ENCODE measurements around the gene SLC19A1. TPM values are rescaled to one million over a fixed set of nuclear protein-coding genes. Genes with fewer than 3 reads are reported as not detected.

The SLC19A1 gene
- total and polyA plus RNA-seq, 4 donors: 9.0 to 37.2 (median 21.1) TPM

DNA sequence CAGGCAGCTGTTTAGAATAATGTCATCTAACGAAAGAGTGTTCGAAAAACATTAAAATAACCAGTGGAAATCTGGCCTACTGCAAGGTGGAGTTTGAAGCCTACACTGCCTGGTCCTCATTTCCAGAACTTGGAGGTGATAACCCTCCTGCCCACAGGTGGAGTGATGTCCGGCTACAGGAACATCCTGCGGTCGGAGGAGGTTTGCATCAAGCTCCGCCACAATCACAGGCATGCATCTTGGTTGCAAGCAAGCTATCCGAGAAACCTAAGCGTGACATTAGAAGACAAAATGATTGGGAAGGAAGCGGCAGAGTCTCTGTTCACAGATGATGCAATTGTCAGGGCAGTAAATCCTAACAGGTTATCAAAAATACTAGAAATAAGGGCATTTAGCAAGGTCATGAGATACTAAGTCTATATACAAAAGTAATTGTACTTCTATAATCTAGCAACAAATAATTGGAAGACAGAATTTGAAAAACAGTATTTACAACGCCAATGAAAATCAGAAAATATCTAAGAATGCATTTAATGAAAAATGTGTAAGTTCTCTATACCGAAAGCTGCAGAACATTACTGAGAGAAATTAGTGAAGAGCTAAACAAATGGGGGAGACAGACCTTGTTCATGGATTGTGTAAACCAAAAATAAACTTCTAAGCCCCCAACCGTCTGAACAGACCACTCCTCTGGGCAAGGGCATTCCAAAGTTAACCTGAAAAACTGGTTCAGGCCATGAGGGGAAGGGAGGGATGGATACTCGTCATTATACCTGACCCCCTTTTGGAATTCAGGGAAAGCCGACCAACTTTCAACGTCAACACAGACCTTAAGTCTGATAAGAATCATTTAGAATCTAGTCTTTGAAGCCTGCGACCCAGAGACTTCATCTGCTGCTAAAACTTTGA lies 4.7 kb upstream of the SLC19A1 start:
- no peak overlapping the region for H3K27ac ChIP-seq (ENCODE audit: low read depth, low read length)
- no peak for DNase-seq (ENCODE audit: low read depth in 4 of 6, low spot score in 6 of 6)
- WGBS (ENCODE audit: insufficient coverage): 90% methylated on average over 10 of the region's 16 CpGs
- no peaks in the 10 kb centered on the region for H3K27me3 ChIP-seq (ENCODE audit: control insufficient read depth, insufficient read depth, low read length)
- no peak overlapping the region for H3K4me3 ChIP-seq (ENCODE audit: low read depth, low read length)
- peaks cover 3% of the 10 kb centered on the region for H3K36me3 ChIP-seq (ENCODE audit: control insufficient read depth, insufficient read depth, low read length)
- H3K9me3 ChIP-seq (ENCODE audit: control insufficient read depth, insufficient read depth, low read length): no peaks in the 10 kb centered on the region
- peaks cover 16% of the 10 kb centered on the region for H3K4me1 ChIP-seq (ENCODE audit: control insufficient read depth, insufficient read depth, low read length)

DNA sequence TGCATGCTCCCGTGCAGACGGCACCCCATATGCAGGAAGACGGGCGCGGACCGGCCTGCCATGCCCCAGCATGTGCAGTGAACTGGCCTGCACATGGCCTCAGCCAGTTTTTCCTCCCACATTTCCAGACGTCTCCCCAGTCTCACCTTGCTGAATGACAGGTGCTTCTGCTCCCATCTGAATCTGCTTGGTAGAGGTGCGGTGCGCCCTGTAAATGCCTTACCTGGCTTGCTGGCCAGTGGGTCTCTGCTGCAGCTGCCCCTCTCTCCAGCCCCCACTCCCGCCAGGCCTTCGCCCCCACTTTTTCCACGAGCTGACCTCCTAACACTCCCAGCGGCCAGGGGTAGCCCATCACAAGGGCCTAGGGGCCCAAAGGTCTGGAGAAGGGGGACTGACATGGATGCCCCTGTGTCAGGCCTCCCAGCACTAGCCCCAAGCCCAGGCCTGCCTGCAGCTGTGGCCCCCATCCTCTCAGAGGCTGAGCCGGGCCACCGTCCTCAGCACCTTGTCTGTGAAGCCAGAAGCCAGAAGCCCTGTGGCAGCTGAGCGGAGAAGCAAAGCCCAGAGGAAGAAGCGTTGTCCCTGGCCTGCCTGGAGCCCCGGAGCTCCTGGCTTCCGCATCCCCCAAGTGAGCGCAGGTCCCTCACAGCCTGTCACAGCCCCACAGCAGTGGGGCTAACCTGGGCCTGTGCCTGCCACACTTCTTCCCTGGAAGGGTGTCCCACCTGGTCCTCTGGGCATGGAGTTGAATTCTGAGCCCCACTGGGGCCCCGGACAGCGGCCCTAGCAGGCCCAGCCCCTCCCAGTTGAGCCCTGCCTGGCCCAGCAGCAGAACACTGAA lies 3.7 kb upstream of the SLC19A1 start:
- H3K4me1 ChIP-seq (ENCODE audit: control insufficient read depth, insufficient read depth, low read length): peaks cover 24% of the 10 kb centered on the region
- H3K27me3 ChIP-seq (ENCODE audit: control insufficient read depth, insufficient read depth, low read length): no peaks in the 10 kb centered on the region
- peaks cover 9% of the 10 kb centered on the region for H3K36me3 ChIP-seq (ENCODE audit: control insufficient read depth, insufficient read depth, low read length)
- 91% methylated on average over 22 of the region's 22 CpGs for WGBS (ENCODE audit: insufficient coverage)
- no peak overlapping the region for H3K4me3 ChIP-seq (ENCODE audit: low read depth, low read length)
- no peak overlapping the region for H3K27ac ChIP-seq (ENCODE audit: low read depth, low read length)
- no peaks in the 10 kb centered on the region for H3K9me3 ChIP-seq (ENCODE audit: control insufficient read depth, insufficient read depth, low read length)
- no peak for DNase-seq (ENCODE audit: low read depth in 4 of 6, low spot score in 6 of 6)

DNA sequence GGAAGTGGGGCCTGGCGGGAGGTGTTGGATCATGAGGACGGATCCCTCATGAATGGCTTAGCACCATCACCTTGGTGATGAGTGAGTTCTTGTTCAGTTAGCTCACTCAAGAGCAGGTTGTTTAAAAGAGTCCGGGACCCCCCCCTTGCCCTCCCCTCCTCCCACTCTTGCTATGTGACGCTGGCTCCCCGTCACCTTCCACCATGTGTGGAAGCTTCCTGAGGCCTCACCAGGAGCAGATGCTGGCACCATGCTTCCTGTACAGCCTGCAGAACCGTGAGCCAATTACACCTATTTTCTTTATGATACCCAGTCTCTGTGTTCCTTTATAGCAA lies 3.0 kb upstream of the SLC19A1 start:
- Histone ChIP-seq H3K36me3 (ENCODE audit: control insufficient read depth, insufficient read depth, low read length) (peaks cover 10% of the 10 kb centered on the region), H3K4me3 (ENCODE audit: low read depth, low read length) (no peak overlapping the region), H3K9me3 (ENCODE audit: control insufficient read depth, insufficient read depth, low read length) (no peaks in the 10 kb centered on the region), H3K27me3 (ENCODE audit: control insufficient read depth, insufficient read depth, low read length) (no peaks in the 10 kb centered on the region), H3K27ac (ENCODE audit: low read depth, low read length) (no peak overlapping the region), H3K4me1 (ENCODE audit: control insufficient read depth, insufficient read depth, low read length) (peaks cover 31% of the 10 kb centered on the region)
- no peak for DNase-seq (ENCODE audit: low read depth in 4 of 6, low spot score in 6 of 6)
- WGBS (ENCODE audit: insufficient coverage): 95% methylated on average over 4 of the region's 6 CpGs

DNA sequence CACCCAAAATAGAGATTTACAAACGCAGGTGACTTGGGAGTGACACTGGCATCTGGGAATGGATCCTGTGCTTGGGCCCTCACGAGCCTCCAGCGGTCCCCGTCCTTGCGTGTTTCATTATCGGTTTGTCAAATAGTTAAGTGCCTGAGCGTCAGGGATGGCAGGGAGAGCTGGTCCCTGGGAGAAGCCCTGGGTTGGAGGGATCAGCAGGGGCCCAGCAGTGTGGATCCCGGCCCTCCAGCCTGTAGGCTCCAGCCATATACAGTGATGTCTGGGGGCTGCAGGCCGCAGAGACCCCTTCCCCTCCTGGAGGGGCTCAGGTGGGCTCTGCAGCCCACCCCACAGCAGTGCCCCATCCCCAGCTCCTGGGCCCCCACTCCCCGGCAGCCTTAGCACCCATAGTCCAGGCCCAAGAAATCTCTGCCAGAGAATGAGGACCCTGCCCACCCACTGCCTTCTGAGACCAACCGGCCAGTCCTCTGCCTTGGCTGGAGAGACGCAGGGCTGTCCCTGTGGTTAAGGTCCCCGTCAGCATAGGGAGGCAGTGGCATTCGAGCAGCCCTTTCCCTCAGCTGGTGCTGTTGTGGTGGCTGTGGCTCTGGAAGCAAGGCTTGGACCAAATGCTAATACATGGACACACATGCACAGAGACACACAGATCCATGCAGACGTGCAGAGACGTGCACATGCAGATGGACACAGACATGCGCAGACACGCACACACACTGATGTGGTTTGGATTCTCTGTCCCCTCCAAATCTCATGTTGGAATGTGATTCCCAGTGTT lies 2.4 kb upstream of the SLC19A1 start:
- H3K4me1 ChIP-seq (ENCODE audit: control insufficient read depth, insufficient read depth, low read length): peaks cover 36% of the 10 kb centered on the region
- DNase-seq (ENCODE audit: low read depth in 4 of 6, low spot score in 6 of 6): no peak
- H3K9me3 ChIP-seq (ENCODE audit: control insufficient read depth, insufficient read depth, low read length): no peaks in the 10 kb centered on the region
- no peak overlapping the region for H3K27ac ChIP-seq (ENCODE audit: low read depth, low read length)
- no peaks in the 10 kb centered on the region for H3K27me3 ChIP-seq (ENCODE audit: control insufficient read depth, insufficient read depth, low read length)
- WGBS (ENCODE audit: insufficient coverage): 89% methylated on average over 11 of the region's 18 CpGs
- H3K36me3 ChIP-seq (ENCODE audit: control insufficient read depth, insufficient read depth, low read length): peaks cover 16% of the 10 kb centered on the region
- H3K4me3 ChIP-seq (ENCODE audit: low read depth, low read length): no peak overlapping the region

DNA sequence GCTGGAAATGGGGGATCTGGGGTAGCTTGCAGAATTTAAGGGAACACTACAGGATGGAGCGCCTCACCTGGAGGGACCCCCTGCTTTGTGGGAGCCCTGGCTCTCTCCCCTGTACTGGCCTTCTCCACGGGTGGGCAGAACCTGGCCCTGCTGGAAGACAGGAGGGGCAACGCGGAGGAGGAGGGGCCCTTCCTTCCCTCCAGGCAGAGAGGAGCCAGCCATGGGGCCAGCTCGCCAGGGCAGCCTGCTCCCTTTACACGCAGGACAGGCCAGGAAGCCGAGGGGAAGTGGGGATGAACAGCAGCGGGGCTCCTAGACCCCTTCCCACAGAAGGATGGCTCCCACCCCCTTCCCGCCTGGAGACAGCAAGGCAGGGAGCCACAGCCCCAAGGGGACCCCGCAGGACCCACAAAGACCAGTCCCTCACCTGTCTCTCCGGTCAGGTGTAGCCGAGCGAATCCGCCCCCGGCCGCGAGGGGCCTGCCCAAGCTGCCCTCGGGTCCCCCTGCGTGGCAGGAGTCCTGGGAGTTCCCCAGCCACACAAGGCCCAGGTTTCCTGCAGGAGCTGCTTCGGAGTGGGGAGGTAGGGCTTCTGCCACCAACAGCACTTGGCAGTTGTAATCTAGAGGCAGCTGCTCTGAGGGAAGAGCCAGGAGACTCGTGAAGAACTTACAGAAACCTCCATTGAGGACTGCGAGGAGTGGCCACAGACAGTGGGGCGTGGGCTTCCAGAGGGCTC lies 1.6 kb upstream of the SLC19A1 start:
- no peak overlapping the region for H3K27ac ChIP-seq (ENCODE audit: low read depth, low read length)
- no peaks in the 10 kb centered on the region for H3K27me3 ChIP-seq (ENCODE audit: control insufficient read depth, insufficient read depth, low read length)
- WGBS (ENCODE audit: insufficient coverage): 73% methylated on average over 18 of the region's 23 CpGs
- no peak overlapping the region for H3K4me3 ChIP-seq (ENCODE audit: low read depth, low read length)
- H3K9me3 ChIP-seq (ENCODE audit: control insufficient read depth, insufficient read depth, low read length): no peaks in the 10 kb centered on the region
- H3K36me3 ChIP-seq (ENCODE audit: control insufficient read depth, insufficient read depth, low read length): peaks cover 23% of the 10 kb centered on the region
- peaks cover 37% of the 10 kb centered on the region for H3K4me1 ChIP-seq (ENCODE audit: control insufficient read depth, insufficient read depth, low read length)
- DNase-seq (ENCODE audit: low read depth in 4 of 6, low spot score in 6 of 6): no peak

DNA sequence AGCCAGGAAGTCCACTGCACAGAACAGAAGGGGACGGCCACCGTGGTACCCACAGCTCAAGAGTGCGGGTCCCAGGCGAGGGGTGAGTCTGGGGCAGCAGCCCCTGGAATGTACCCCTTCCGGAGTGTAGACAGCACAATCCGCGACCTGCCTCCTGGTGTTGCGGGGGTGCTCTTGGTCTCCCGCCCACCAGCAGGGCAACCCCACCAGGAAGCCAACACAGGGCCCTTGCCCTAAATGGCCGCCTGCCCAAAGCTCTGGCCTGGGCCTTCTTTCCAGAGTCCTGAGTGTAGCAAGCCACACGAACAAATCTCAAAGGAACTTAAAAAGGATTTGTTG lies 1.1 kb upstream of the SLC19A1 start:
- no peak for DNase-seq (ENCODE audit: low read depth in 4 of 6, low spot score in 6 of 6)
- no peak overlapping the region for H3K4me3 ChIP-seq (ENCODE audit: low read depth, low read length)
- H3K4me1 ChIP-seq (ENCODE audit: control insufficient read depth, insufficient read depth, low read length): peaks cover 37% of the 10 kb centered on the region
- 83% methylated on average over 8 of the region's 11 CpGs for WGBS (ENCODE audit: insufficient coverage)
- peaks cover 29% of the 10 kb centered on the region for H3K36me3 ChIP-seq (ENCODE audit: control insufficient read depth, insufficient read depth, low read length)
- H3K9me3 ChIP-seq (ENCODE audit: control insufficient read depth, insufficient read depth, low read length): no peaks in the 10 kb centered on the region
- no peaks in the 10 kb centered on the region for H3K27me3 ChIP-seq (ENCODE audit: control insufficient read depth, insufficient read depth, low read length)
- H3K27ac ChIP-seq (ENCODE audit: low read depth, low read length): no peak overlapping the region

DNA sequence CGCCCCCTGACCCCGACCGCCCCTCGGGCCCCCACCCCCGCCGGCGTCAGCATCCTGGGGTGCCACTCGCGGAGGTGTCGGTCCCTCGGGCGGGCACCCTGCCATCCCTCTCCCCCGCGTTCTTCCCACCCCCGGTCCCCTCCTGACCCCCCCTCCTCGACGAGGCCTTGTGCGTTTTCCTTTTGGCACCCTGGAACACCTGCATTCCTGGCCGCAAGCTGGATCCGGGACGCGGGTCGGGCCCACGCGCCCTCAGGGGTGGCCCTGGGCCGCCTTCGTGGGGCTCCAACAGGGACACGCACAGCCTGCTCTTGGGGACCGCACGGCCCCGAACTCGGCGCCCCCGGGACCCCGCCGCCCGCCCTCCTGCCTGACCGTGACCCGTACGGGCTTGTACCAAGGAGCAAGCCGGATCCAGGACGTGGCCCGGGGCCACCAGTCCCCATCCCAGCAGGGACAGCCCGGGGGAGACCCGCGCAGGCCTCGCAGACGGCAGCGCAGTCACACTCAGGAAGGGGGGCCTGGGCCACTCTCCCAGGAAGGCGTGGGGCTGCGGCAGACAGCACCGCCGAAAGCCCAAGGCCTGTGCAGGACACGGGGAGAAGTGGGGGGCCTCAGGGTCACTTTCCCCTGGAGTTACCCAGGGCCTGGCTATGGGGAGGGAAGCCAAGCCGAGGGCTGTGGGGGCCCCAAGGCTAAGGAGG lies 579 bp upstream of the SLC19A1 start:
- Histone ChIP-seq H3K9me3 (ENCODE audit: control insufficient read depth, insufficient read depth, low read length) (no peaks in the 10 kb centered on the region), H3K4me1 (ENCODE audit: control insufficient read depth, insufficient read depth, low read length) (peaks cover 37% of the 10 kb centered on the region), H3K36me3 (ENCODE audit: control insufficient read depth, insufficient read depth, low read length) (peaks cover 34% of the 10 kb centered on the region), H3K4me3 (ENCODE audit: low read depth, low read length) (peak overlapping the region; percentile 21), H3K27me3 (ENCODE audit: control insufficient read depth, insufficient read depth, low read length) (no peaks in the 10 kb centered on the region), H3K27ac (ENCODE audit: low read depth, low read length) (no peak overlapping the region)
- peak in 1 of 6 donors; percentile 15 for DNase-seq (ENCODE audit: low read depth in 4 of 6, low spot score in 6 of 6)
- 14% methylated on average over 48 of the region's 55 CpGs for WGBS (ENCODE audit: insufficient coverage)

DNA sequence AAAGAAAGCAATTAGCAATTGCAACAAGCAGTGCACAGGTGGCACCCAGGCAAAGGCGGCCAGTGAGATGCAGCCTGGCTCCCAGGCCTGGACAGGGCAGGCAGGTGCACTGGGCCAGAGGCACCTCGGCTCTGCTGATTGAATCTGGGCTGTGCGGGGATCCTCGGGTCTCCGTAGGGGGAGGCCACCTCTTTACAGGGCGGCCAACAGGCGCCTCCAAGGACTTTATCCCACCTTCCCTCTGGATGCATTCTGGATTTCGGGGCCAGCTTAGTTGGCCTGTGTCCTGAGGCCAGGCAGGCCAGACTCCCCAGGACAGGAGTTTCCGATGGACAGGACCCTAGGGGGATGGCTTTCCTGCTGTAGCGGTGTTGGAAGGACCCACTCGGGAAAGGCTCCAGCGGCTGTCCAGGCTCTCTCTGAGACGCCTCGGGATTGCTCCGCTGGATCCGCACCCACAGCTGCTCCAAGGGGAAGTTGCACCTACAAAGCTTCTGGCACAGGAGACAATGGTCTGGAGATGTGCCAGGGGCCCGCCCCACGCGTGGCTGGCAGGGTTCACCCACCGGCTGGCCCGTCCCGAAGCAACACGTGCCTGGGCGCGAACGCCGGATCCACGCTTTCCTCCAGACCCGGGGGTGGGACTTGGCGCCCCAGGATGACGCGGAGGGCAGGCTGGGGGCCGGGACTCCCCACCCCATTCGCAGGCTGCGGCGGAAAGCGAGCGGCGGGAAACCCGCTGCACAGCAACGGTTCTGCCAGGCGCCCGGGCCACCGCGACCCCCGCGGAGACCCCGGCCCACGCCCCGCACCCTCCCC lies 810 bp downstream of the SLC19A1 start:
- peak in 2 of 6 donors; percentile 60 to 76 for DNase-seq (ENCODE audit: low read depth in 4 of 6, low spot score in 6 of 6)
- peaks cover 43% of the 10 kb centered on the region for H3K4me1 ChIP-seq (ENCODE audit: control insufficient read depth, insufficient read depth, low read length)
- H3K27me3 ChIP-seq (ENCODE audit: control insufficient read depth, insufficient read depth, low read length): no peaks in the 10 kb centered on the region
- 8% methylated on average over 48 of the region's 50 CpGs for WGBS (ENCODE audit: insufficient coverage)
- peak overlapping the region; percentile 48 for H3K4me3 ChIP-seq (ENCODE audit: low read depth, low read length)
- peaks cover 45% of the 10 kb centered on the region for H3K36me3 ChIP-seq (ENCODE audit: control insufficient read depth, insufficient read depth, low read length)
- no peaks in the 10 kb centered on the region for H3K9me3 ChIP-seq (ENCODE audit: control insufficient read depth, insufficient read depth, low read length)
- no peak overlapping the region for H3K27ac ChIP-seq (ENCODE audit: low read depth, low read length)

Measured in spinal cord (tissue), 10 donors.